Cortex of kidney (tissue), 1 donor: ENCODE measurements around the gene LRMDA.
"Not testable (repeated sequence)": the region's sequence is repeated elsewhere in the genome, so short reads cannot be mapped to it uniquely, and the experiment has no call there.

Source experiments
- DNase-seq: peaks from one replicate; lab custom pipeline; 2025; lab: John Stamatoyannopoulos, UW

LRMDA gene

DNA sequence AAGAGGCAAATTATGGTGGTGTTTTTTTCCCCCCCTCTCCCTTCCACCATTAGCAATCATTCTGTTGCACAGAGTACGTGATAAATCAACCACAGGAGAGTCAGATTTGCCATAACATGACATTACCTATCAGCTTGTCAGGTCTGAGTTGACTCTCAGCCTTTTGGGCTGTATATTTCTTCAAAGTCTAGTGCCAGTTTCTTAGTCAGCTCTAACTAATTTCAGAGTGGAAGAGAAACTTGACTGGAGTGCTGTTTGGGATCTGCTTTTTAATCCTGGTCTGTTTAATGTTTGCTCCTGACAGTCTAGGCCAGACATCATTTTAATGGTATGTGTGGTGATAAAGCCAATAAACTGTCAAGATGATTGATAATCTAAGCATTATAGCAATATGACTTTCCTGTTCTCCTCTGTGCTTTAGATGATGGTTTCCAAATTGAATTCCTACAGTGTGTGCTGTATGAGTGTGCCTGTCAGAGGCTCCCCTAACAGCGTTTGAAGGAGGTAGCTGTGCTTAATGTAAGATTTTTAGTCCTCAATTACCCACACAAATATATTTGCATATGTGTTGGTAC is 76.9 kb downstream of the LRMDA start:
- no peak for DNase-seq

DNA sequence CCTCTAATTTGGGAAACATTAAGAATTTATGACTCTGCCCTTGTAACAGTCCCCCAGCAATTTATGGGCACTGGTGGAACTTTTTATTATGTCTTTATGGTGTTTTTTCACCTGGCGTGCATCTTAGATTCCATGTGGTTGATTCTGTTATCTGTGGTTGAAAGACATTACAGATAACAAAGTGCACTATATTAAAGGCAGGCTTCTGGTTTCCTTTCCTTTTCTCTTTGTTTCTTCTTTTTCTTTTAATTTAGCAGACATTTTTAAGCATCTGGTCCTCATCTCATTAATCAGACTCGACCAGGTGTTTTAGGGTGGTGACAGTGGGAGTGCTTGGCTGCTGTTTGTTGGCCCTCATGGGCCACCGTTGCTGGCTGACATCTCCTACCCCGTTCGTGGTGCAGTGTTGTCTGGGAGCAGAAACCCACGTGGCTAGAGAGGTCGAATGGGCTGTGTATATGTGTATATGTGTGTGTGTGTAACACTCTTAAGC is 77.4 kb downstream of the LRMDA start:
- no peak for DNase-seq

DNA sequence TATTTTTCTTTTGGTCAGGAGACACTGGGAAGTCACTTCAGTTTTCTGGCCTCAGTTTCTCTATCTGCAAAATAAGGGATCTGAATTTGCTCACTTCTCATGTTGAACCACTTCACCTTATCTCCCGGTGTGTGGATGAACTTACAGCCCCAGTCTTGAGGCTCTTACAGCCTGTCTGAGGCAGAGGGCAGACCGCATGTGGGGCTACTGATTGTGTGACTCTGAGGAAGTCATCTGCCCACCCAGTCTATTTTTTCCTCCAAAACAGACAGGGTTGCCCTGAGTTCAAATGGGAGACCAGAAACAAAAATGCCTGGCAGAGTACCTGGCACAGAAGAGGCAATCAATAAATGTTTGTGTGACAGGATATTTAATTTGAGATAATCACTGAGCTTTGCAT is 78.3 kb downstream of the LRMDA start:
- no peak for DNase-seq

DNA sequence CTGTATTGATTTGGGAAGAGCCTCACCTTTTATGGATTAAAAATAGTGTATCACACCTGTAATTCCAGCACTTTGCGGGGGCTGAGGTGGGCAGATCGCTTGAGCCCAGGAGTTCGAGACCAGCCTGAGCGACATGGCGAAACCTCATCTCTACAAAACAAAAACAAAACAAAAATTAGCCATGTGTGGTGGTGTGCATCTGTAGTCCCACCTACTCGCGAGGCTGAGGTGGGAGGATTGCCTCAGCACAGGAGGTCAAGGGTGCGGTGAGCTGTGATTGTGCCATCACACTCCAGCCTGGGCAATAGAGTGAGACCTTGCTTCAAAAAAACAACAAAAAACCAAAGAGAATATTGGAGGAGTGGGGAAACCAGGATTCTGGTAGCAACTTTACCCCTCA is 79.6 kb downstream of the LRMDA start:
- no peak for DNase-seq

DNA sequence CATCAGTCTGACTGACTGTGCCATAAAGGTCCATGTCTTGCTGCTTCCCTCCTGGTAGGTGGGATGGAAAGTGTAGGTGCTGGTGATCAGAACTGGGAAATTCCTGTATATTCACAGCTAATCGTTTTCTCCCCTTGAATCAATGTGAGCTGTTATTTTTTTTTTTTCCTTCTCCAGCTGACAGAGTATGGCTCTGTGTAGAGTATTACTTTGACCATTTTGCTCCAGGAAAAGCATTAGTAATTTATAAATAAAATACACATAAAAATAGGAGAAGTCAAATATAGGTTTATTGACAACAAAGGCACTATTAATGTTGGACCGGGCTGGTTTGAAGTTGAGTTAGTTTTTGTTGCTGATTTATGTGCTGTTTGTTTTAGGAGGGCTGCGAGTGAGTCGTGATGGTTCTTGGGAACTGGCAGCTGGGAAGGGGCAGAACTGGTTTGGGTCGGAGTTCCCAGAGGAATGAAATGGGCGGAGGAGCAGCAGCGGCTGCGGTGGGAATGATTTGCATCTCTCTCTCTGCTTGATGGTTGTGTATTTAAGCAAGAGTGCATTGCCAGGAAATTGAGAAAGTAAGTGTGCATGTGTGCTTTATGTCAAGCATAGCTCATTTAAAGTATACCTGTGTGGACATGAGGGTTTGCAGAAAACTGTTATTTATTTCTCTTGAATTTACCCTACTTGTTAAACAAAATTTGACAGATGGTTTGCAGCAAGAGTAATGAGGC is 80.9 kb downstream of the LRMDA start:
- DNase-seq: no peak

DNA sequence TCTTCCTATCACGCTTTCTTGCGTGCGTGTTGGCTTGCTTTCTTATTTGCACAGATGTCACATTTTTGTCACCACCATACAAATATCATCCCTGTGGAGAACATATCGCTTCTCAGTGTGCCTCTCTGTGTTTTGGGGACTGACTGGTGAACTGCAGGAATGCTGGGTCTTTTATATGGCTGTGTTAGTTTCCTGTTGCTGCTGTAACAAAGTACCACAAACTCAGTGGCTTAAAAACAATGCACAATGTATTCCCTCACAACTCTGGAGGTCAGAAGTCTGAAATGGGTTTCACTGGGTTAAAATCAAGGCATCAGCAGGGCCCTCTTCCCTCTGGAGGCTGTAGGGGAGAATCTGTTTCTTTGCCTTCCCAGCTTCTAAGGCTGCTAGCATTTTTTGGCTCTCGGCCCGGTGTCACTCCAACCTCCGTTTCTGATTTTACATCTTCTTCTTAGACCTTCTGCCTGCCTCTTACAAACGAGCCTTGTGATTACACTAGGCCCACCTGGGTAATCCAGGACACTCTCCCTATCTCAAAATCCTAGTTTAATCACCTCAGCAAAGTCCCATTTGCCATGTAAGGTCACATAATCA is 82.0 kb downstream of the LRMDA start:
- DNase-seq: no peak

DNA sequence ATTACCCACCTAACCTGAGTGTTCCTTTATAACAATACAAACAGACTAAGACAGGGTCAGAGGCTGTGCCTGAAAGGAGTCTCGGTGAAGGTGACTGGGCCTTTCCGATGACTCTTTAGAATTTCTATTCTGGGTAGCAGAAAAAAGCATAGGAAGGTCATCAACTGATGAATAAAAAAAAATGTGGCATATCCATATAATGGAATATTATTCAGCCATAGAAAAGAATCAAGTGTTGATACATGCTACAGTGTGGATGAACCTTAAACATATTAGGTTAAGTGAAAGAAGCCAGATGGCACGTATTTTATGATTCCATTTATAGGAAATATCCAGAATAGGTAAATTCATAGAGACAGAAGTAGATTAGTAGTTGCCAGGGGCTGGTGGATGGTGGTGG is 83.4 kb downstream of the LRMDA start:
- DNase-seq: no peak

DNA sequence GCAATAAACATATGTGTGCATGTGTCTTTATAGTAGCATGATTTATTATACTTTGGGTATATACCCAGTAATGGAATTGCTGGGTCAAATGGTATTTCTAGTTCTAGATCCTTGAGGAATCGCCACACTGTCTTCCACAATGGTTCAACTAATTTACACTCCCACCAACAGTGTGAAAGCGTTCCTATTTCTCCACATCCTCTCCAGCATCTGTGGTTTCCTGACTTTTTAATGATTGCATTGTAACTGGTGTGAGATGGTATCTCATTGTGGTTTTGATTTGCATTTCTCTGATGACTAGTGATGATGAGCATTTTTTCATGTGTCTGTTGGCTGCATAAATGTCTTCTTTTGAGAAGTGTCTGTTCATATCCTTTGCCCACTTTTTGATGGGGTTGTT is 84.7 kb downstream of the LRMDA start:
- DNase-seq: not testable (repeated sequence)

DNA sequence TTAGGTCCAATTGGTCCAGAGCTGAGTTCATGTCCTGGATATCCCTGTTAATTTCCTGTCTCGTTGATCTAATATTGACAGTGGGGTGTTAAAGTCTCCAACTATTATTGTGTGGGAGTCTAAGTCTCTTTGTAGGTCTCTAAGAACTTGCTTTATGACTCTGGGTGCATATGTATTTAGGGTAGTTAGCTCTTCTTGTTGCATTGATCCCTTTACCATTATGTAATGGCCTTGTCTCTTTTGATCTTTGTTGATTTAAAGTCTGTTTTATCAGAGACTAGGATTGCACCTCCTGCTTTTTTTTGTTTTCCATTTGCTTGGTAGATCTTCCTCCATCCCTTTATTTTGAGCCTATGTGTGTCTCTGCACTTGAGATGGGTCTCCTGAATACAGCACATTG is 87.8 kb downstream of the LRMDA start:
- not testable (repeated sequence) for DNase-seq

DNA sequence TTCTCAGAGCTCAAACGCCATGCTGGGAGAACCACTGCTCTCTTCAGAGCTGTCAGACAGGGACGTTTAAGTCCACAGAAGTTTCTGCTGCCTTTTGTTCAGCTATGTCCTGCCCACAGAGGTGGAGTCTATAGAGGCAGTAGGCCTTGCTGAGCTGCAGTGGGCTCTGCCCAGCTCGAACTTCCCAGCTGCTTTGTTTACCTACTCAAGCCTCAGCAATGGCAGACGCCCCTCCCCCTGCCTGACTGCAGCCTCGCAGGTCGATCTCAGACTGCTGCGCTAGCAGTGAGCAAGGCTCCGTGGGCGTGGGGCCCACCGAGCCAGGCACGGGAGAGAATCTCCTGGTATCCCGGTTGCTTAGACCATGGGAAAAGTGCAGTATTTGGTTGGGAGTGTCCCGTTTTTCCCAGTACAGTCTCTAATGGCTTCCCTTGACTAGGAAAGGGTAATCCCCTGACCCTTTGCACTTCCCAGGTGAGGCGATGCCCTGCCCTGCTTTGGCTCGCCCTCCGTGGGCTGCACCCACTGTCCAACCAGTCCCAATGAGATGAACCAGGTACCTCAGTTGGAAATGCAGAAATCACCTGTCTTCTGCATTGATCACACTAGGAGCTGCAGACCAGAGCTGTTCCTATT is 89.9 kb downstream of the LRMDA start:
- not testable (repeated sequence) for DNase-seq

DNA sequence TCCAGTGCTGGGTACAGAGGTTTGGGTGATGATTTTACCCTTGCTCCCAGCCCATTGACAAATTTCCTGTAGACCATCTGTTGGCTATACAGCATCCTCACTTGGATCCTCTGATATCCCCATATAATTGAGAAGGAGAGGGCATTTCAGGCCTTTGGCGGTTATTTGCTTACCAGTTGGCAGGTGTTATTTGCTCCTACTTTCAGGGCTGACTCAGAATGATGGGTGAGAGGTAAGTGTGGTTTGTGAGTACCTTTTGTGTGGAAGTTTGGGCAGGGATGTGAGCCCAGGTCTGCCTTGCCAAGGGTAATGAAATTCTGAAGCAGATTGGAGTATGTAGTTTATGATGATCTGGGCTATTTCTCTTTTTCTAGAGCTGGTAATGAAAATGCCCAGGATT is 93.6 kb downstream of the LRMDA start:
- DNase-seq: no peak

DNA sequence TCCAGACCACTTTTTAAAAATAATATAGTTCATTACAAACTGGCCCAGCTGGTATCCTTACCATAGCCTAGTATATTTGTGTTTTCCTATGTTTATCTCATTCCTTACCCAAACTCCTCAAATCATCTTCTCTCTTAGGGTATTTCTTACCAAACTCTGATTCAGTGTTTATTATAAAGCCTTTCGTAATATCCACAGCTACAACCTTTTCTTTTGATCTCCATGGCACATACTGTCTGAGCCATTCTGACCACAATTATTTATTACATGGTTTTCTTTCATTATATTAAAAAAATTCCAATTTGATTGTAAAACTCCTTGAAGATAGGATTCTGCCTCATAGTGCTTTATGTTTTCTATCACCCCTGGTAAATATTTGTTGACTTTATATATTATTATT is 94.2 kb downstream of the LRMDA start:
- DNase-seq: no peak

DNA sequence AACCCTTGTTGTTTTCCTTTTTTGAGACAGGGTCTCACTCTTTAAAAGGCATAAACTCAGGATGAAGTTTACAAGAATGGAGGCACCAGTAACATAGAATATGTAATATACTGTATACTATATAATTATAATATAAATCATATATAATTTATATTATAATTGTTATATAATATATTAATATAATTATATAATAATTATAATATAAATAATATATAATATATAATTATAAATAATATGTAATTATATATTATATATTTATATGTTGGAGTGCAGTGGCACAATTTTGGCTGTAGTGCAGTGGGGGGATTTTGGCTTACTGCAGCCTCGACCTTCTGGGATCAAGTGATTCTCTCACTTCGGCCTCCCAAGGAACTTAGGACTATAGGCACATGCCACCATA is 96.1 kb downstream of the LRMDA start:
- DNase-seq: no peak

DNA sequence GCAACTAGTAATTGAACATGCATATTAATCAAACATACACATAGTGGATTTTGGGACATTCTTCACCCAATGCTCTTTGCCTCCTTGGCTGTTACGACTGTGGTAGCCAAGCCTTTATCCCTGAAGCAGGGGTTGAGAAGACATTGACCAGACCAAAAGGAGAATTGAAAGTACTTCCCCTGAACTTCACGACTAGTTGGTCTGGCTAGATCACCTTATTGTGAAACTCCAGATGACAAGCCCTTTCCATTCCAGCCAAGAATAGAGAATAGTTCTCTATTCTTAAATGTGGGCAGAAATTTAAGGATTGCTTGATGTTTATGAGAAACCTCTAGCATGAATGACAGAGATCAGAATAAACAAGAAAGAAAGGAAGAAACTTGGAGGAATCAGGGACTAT is 97.0 kb downstream of the LRMDA start:
- DNase-seq: no peak

DNA sequence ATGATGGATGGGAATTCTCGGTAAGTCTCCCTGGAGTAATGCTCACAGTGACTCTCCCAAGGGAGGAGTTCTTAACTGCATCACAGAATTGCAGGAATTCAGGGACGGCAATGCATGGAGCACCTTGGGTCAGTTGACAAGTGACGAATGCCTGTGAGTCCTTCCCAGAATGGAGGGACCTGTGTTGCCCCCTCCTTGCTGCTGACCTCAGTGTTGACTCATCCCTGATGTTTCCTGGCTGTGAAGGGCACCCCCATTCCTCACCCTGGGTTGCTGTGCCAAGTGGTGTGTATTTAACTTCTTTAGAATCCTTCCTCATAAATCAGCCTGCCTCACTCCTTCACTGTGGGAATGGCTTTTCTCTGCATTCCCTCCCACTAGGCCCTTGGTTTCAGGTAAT is 98.9 kb downstream of the LRMDA start:
- no peak for DNase-seq

DNA sequence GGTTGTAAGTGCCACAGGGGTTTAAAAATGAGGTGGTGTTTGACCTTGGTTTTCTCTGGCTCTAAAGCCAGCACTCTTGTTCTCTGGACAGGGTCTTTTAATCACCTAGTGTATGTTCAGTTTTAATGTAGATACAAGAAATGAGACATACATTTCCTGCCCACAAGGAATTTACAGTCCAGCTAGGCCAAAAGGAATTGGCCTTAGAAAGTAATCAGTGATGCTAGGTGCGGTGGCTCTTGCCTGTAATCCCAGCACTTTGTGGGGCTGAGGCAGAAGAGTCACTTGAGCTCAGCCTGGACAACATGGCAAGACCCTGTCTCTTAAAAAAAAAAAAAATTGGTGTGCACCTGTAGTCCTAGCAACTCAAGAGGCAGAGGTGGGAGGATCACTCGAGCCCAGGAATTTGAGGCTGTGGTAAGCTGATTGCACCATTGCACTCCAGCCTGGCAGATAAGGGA is 100.2 kb downstream of the LRMDA start:
- no peak for DNase-seq

DNA sequence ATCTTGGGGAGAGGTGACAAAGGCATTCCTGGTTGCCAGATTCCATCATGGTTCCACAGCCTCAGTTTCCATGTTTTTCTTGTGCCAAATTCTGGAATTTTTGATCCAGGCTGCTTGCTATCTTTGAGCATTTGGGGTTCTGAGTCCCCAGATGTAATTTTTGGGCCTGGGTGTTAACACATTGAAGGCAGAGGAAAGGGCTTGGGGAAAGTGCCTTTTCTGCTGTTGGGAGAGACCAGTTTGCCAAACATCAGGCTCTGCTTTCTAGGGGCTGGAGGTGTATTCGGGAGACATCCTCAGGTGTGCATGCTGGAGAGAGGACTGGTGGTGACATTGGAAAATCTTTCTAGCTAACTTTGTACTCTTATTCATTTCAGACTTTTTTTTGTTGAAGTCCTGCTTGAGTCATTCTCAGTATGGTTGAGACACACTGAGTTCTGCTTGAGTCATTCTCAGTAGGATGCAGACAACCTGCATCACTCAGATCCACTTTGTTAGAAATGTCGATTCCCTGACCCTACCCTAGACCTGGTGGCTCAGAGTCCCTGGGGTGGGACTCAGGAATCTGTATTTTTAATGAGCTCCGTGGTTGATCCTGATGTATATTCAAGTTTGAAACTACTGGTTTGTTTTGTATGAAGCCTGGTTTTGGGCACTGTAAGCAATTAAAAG is 101.0 kb downstream of the LRMDA start:
- DNase-seq: no peak

DNA sequence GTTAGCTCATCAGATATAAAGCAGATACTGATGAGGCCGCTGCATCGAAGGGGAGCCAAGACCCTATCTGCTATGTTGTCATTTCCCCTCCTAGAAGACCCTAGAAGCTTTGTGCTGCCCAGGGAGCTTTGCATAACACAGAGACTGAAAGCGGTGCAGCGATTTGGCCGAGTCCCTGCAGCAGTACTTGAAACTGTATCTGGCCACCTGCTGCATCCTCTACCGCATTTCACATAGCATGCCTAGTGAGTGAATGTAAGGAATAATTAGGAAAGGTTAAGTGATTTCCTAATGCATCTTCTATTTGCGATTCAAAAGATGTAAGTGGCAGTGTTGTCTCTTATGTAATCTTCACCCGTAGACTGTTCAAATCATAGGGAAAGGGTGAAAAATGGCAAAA is 106.7 kb downstream of the LRMDA start:
- DNase-seq: no peak

DNA sequence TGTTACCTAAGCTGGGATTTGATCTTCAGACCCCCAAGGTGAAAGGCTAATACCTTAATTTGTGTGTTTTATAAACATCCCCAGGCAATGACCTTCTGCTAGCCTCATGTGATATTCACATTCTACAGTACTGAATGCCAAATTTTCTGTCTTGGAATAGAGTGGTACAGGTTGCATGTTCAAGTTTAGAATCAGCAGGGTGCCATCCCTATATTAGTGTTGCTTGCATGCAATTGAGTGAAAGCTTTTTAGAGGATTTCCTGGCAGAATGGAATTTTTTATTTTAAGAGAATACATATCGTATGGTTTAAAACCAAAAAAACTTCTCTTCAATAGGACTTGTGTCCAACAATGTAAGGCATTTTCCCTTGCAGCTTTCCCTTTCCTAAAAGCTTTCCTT is 107.3 kb downstream of the LRMDA start:
- no peak for DNase-seq

DNA sequence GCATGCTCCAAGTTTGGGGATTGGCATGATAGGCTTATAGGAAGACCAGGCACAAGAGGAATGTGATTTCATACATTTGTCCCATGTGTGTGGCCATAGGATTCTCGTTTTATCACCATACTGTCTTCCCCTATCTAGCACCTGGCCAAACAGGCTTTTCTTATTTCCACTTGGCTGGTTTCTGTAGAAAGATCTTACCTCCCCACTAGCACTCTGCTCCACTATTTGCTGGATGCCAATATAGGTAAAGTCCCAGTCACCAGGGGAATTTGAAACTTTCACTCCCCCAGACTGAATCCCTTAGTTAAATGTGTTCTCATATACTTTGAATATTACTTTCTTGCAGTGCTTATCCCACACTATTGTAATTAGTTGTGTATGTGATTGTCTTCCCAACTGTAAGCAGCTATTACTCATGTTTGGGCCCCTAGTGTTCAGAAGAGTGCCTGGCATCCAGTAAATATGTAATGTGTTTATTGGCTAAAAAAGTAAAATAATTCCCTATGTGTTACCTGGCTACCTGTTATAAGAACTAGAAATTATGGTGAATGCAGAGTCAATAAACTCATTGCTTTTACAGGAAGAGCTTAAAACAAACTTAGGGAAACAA is 109.0 kb downstream of the LRMDA start:
- DNase-seq: no peak

DNA sequence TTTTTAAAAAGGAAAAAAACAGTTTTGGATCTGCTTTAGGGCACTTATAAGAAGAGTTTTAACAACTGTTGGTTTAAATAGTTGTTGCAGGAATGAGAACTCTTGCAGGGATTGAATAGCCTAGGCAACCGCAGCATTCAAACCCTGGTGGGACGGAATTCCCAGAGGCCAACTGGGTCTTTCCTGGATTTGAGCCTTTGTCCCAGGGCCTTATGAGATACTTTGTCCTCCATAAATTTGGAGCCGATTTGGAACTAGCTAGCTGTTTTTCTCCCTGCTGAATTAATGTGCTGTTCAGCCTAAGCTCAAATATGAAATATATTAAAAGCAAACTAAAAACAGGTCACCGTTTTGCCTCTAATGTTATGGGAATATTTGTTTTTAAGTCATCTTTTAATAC is 109.6 kb downstream of the LRMDA start:
- no peak for DNase-seq

DNA sequence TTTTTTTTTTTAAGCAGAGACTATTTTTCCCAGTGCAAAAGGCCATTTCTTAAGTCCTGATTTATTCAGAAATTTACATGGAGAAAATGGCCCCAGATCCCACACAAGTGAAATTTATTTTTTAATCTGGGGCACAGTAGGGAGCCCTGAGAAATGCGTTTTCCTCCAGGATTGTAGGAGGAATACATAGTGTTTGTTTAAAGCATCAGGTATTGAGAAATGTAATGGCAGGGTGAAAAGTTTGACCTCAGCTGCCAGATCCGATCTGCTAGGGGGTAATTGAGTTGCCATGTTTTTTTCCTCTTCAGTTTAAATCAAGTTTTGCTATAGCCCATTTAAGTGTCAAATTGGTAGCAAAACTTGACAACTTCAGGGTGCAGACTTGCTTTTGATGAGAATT is 110.0 kb downstream of the LRMDA start:
- no peak for DNase-seq
